GM18505 (cell line): ENCODE measurements around the gene TEX261.

Experiments
- ATAC-seq: cut with Tn5 transposase; IDR thresholded peaks from one replicate; pipeline ENCODE4 v1.9.1; 2021; ENCODE audit not compliant: unreplicated experiment
- POLR2A ChIP-seq: IDR thresholded peaks from 4 replicates; pipeline ENCODE4 v1.6.1; 2011; ENCODE audit warnings: borderline replicate concordance; ENCODE audit not compliant: insufficient read depth, insufficient read length; ENCODE audit errors: extremely low read depth

TEX261 gene

DNA sequence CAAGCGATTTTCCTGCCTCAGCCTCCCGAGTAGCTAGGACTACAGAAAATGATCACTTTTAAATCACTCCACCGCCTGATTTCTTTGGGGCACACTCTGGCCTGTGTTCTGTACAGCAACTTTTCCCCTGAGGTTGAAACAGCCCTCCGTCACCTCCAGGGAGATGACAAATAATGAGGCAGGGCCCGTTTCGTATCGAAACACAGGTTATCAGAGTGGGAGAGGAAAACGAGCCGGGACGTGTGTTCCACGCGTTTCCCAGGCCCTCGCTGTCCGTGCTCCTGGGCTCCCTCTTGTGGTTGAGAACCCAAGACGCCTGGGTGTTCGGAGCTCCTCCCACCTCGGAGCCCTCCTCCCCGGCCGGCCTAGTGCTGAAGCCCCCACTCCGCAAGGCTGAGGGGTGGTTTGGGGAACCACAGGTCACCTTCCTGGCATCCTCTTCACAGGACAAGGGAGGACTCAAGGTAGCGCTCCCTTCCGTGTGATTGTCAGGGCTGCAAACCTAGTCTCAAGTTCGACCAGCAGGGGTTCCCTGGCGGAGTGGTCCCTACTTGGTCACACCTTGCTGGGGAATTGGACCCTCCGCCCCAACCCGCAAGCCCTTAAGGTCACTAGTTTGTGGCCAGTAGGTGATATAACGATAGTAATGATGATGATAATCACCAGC lies 46.2 kb downstream of the TEX261 start:
- no peak for ATAC-seq
- TF ChIP-seq POLR2A, result no peak

DNA sequence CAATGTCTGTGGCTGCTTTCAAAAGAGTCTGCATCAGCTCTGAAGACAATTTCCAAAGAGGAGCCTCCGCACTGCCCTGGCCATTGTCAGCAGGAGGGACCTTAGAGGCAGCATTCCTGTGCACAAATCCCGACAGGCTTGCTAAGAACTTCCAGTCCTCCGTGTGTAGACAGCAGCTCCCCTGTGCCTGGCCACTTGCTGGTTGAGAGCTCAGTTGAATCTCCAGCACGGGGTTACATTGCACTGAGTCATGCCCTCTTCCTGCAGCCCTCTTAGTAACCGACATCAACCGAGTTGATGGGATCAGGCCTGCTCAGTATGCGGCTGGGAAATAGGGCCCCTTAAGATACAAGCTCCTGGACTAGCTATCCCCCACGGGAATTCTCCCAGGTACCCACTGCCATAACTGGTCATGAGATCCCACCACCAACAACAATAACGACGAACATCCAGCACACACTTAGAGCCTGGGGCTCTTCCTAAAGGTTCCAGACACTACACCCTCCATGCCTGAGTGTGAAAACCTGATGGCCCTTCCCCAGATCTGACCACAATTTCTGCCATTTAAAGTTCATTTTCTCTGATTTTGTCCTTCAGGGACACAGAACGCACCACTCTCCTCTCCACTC lies 47.0 kb downstream of the TEX261 start:
- ATAC-seq, result no peak
- TF ChIP-seq POLR2A, result no peak

DNA sequence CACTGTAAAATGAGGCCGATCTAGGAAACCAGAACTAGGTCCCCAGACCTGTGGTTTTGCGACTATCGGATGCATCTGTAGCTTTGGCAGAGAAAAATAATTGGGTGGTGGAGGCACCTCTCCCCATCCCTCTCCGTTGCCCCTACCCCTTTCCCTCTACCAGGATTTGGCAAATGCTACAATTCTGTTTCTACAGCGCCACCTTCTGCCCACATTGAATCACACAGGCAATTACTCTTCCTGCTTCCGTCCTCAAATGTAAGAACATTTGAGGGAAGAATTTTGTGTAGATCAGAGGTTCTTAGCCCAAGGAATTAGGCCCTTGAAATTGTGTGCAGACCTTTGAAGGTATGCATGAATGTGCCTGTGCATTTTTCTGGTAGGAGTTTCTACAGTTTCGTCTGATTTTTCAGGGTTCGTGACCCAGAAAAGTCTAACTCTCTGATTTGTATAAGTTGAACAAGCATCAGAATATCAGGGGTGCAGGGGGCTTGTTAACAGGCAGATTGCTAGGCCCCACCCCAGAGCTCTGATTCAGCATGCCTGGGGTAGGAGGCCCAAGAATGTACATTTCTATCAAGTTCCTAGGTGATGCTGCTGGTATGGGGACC lies 47.7 kb downstream of the TEX261 start:
- no peak for ATAC-seq
- TF ChIP-seq POLR2A, result no peak

DNA sequence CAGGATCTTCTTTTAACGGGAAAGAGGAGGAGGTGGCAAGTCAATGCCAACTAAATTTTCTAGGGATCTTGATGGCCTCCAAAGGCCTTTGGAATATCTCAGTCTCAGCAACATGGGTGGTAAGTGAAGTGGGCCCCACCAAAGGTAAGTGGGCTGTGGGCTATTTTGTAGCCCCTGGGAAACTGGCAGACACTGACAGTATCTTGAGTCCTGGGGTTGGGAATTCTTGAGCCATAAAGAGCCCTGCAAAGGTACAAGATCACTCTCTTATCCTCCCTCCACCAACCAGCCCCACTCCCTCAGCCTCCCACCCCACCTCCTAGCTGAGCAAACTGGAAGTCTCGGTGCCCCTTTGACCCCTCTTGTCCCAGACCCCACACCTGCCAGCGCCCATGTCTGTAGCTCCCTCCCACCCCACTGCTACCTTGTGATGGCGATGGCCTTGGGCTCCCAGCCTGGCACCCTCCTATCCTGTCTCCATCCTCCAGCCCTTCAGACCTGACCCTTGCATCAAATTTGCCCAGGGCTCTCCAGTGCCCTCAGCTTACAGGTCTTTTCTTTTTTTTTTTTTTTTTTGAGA lies 50.5 kb downstream of the TEX261 start:
- TF ChIP-seq POLR2A, result no peak
- no peak for ATAC-seq

DNA sequence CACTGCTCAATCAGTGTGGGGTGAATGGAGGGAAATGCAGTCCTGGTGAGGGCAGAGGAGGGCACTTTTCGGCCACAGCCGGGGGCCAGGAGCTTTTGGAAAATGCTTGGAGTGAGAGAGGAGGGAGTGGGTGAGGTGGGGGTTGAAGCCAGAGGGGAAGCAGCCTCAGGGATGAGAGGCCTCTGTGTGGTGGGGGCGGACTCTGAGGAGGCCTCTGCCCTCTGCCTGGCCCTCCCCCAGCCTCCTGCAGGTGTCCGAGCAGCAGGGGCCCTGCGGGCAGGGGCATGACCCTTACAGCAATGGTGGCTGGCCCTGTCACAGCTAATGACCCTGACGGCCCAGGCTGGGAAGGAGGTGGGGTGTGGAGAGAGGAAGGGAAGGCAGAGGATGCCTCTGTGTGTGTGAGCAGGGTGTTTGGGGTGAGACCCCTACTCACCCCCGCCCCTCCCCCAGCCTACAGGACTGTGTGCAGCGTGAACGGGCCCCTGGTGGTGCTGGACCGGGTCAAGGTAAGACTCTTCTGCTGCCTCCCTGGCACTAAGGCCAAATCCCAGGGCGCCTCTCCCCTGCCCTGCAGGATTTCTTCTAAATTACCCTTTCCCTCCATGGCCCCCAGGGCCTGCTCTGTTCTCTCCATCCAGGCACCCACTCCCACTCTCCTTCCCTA lies 51.3 kb downstream of the TEX261 start:
- TF ChIP-seq POLR2A, result no peak
- ATAC-seq, result no peak

- ATAC-seq, result no peak
- TF ChIP-seq POLR2A, result no peak
Observed at GRCh38 chr2:70942396-70943204, 52.1 kb downstream of the TEX261 start.

- no peak for TF ChIP-seq POLR2A
- ATAC-seq, result no peak
Observed at GRCh38 chr2:70941701-70942100, 53.0 kb downstream of the TEX261 start.

DNA sequence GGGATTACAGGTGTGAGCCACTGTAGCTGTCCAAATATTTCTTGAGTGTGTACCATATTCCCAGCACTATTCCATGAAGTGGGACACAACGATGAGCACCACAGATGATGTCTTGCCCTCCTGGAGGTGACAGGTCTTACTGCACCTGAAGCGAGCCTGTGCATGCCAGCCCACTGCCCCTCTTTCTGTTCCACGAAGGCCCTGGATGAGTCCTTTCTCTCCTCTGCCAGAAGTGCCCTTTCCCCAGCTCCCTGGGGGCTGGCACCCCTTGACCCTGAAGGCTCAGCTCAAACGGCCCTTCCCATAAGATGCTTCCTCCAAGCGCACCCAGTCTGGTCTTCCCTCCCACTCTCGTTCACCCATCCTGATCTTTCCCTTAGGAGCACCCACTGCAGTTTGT lies 53.5 kb downstream of the TEX261 start:
- TF ChIP-seq POLR2A, result no peak
- no peak for ATAC-seq

DNA sequence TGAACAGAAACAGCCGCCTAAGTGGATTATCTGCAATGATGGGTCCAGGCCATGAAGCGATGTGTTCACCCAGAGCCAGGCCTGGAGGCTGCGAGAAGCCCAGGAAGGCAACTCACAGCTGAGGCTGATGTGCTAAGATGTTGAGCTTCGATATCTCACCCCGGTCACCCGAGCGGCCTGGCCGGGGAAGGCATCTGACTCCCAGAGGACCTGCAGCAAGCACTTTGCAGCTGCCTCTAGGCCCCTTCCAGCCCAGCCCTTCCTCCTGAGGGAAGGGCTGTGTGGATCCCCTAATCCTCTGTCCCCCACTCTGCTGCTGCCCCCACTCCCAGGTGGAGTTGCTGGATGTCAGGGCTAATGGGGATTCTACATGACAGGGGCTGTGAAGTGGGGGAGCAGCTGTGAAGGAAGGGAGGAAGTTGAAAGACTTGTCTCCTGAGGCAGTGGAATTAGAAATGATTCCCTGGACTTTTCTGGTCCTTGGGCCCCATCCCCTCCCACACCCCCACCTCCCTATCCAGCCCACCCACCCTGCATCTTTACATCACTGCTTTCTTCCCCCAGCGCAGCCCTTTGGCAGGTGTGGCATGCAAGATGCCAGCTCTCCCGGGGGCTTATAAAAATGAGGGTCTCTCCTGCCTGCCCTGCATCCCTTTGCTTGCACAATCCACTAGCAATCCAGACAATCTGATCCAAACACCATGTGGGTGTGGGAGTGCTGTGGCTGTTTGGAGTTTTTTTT lies 54.7 kb downstream of the TEX261 start:
- no peak for TF ChIP-seq POLR2A
- no peak for ATAC-seq

GRCh38 chr2:70939001-70939838 lies 55.5 kb downstream of the TEX261 start:
- TF ChIP-seq POLR2A, result no peak
- no peak for ATAC-seq

DNA sequence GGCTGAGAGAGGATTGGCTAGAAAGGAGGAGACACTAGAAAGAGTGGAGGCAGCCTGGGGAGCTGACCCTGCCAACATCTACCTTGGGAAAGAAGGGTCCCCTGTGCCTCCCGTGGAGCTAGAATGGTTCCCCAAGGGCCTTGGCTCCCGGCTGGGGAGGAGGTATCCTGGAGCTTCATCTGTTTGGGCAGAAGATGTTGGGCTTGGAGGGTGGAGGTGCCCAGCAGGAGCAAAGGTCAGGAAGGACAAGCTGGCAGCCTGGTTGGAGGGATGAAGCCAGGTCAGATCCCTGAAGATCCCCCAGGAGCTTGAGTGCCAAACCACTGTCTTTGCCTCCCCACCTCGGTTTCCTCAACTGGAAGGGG lies 56.1 kb downstream of the TEX261 start:
- ATAC-seq, result no peak

GRCh38 chr2:70937866-70938585 lies 56.6 kb downstream of the TEX261 start:
- no peak for ATAC-seq
- TF ChIP-seq POLR2A, result no peak

More for the DNA sequence above, 56.1 kb downstream of the TEX261 start:
- no peak for TF ChIP-seq POLR2A
